ENCODE measurements around the gene SARS1.
"Not testable (repeated sequence)": the region's sequence is repeated elsewhere in the genome, so short reads cannot be mapped to it uniquely, and the experiment has no call there.

Gene SARS1

GRCh38 chr1:109279615-109280278, 66.0 kb downstream of the SARS1 start:
- DNase-seq: no peak

DNA sequence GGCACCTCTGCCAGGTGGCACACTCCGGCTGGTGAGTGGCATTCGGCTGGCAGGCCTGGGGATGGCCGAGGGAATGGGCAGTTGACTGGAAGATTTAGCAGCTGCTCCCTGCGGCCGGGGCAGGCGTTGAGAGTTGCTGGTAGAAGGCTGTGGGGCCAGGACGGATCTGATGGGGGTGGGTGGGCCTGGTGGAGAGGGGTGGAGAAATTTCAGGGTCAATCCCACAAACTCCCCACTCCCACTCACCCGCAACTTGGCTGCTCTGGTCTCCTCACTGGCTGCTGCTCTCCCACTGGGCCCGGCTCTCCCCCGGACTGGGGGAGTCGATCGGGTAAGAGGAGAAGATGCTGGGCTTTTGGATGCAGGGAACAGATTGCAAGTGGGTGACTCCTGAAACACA, 67.1 kb downstream of the SARS1 start:
- no peak for DNase-seq

- no peak for DNase-seq
Observed at GRCh38 chr1:109281680-109282496, 68.2 kb downstream of the SARS1 start.

DNA sequence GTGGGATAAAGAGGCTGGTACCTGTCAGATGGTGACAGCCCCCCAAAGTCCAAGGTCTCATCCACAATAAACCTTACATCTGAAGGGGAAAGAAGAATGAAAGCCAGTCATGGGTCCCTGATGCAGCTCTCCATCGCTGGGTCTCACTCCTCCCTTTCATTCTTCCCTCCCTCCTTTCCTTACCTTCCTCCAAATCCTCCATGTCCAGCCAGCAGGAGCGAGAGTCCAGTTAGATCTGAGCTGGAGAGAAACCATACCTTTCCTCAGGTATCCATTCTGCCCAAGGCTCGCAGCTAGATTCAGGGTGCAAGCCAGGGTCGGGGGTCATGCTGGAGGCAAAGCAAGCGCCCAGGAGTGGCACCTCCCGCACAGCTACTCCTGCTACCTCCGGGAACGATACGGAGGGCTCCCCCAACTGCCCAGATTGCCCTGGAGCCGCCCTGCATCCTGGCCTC, 68.8 kb downstream of the SARS1 start:
- no peak for DNase-seq

DNA sequence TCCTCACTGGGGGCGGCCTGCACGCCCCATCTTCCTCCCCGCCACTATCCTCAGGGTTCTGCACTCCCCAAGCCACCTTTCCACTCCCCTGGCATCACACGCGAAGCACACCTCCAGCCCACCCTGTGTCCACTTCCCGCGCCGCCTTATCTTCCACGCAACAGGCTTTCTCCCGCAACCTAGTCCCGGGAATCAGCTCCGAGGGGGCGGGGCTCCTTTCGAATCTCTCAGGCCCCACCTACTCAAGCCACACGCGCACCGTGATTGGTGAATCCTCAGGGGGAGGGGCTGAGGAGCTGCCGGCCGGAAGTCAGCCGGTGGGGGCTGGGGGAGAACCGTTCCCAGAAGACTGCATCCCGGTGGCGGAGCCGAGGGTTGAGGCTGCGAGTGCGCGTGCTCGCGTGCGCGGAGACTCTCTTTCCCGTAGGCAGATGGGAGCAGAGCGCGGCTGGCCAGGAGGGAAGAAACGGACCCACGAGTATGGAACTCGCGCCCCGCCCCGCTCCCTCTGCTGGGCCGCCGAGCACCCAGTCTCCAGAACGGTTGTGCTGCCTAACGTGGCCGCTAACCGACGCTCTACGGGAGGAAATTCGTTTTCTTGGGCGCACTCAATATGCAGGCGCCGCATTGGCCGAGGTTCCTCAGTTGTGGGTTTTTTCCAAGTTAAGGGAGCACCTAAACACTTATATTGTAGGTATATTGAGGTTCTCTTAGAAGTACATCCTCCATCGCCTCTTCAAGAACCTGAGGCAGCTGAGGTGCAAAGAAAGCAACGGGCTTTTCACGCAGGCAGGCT, 69.4 kb downstream of the SARS1 start, which contains the start of gene PSRC1:
Gene PSRC1, minus strand, starts transcription at position 194 of the 796 bp plus-strand sequence.
- DNase-seq: peak; percentile 80 to 90 (median 87)

DNA sequence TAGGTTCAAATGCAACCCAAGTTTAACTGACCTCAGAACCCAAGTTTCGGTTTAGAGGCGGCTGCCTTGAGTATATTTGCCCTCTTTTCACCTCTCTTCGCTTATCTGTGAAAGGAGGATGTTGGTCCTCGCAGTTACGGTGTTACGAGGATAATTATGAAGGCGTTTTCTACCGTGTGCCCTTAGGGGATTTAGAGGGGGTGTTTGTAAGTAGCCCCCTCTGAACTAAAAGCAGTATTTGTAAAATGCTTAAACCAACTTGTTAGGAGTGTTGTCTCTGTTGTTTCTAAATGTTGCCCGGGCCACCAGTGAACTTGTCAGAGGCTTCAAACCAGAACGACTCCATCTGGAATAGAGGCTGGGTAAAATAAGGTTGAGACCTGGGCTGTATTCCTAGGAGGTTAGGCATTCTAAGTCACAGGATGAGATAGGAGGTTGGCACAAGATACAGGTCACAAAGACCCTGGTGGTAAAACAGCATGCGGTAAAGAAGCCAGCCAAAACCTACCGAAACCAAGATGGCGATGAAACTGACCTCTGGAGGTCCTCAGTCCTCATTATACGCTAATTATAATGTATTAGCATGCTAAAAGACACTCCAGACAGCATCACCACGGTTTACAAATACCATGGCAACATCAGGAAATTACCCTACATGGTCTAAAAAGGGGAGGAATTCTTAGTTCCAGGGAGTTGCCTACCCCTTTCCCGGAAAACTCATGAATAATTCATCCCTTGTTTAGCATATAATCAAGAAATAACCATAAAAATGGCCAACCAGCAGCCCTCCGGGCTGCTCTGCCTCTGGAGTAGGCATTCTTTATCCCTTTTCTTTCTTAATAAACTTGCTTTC, 70.3 kb downstream of the SARS1 start:
- DNase-seq: no peak

- DNase-seq: not testable (repeated sequence)
Observed at GRCh38 chr1:109286762-109287161, 73.0 kb downstream of the SARS1 start.
